ENCODE results near the gene FBXW9. TPM values are rescaled to one million over a fixed set of nuclear protein-coding genes. Genes with fewer than 3 reads are reported as not detected.

The FBXW9 gene
- total and polyA plus RNA-seq, 8 donors: 0.29 to 10.9 (median 4.0) TPM

DNA sequence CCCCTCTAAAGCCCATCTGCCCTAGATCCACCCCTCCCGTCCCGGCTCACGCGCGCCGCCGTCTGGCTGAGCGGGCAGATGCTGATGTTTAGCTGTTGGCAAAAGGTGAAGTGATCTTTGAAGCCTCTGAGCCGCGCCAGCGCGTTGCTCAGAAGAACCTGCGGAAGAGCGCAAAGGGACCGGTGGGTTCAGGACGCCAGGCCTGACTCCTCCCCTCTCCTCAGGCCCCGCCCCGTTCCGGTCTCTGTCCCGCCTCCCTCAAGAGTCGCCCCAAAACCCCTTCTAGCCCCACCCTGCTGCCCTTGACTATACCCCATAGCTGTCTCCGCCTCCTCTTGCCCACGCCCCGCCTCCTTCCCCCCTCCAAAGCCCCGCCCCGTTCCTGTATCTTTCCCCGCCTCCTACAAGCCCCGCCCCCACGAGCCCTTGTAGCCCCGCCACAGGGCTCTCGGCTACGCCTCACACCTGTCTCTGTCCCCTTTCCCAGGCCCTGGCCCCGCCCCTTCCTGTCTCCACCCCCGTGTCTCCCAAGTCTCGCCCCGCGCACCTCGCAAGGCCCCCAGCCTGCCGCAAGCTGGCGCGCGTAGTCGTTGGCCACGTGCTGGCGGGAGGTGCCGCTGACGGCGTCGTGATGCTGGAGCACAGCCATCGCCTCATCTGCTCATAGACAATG, 39.4 kb downstream of the FBXW9 start:
- intact Hi-C loops (cut with DNase I; ENCODE audit: low total_unique reads): no loop called here
- H3K4me1 ChIP-seq: no peaks in the 10 kb centered on the region
- TF ChIP-seq, protein P1, sequence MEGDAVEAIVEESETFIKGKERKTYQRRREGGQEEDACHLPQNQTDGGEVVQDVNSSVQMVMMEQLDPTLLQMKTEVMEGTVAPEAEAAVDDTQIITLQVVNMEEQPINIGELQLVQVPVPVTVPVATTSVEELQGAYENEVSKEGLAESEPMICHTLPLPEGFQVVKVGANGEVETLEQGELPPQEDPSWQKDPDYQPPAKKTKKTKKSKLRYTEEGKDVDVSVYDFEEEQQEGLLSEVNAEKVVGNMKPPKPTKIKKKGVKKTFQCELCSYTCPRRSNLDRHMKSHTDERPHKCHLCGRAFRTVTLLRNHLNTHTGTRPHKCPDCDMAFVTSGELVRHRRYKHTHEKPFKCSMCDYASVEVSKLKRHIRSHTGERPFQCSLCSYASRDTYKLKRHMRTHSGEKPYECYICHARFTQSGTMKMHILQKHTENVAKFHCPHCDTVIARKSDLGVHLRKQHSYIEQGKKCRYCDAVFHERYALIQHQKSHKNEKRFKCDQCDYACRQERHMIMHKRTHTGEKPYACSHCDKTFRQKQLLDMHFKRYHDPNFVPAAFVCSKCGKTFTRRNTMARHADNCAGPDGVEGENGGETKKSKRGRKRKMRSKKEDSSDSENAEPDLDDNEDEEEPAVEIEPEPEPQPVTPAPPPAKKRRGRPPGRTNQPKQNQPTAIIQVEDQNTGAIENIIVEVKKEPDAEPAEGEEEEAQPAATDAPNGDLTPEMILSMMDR (IDR thresholded peaks at IDR 0.05): no peak
- TF ChIP-seq EP300 (IDR thresholded peaks at IDR 0.05) (no peak), POLR2A (IDR thresholded peaks at IDR 0.05) (no peak), POLR2AphosphoS5 (IDR thresholded peaks at IDR 0.05) (no peak)
- H3K4me3 ChIP-seq: no peak overlapping the region
- WGBS, 5 donors: 70 to 76% (median 74%) methylated on average over 42 to 50 of the region's 50 CpGs
- peaks cover 39 to 92% (median 87%) of the 10 kb centered on the region in 4 donors for H3K36me3 ChIP-seq
- no peak overlapping the region for H3K27ac ChIP-seq
- no peak for DNase-seq
- no peaks in the 10 kb centered on the region for H3K9me3 ChIP-seq
- H3K27me3 ChIP-seq: no peaks in the 10 kb centered on the region

DNA sequence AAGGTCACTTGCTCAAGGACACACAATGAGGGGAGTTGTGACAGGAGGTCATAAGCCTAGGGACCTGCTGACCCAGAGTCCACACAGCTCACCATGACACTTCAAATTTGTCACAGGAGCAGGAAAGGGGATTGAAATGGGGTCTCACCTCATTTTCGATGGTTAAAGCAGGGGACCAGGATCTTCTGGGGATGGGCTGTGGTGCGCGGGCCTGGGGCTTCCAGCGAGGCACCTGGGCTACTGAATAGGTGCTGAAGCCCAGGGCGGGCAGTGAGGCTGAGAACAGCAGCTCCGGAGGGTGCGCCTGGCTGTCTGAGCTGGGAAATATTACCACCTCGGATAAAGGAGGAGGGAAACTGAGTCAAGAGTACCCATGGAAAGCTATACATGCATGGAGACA, 40.9 kb downstream of the FBXW9 start:
- TF ChIP-seq, protein P1 (IDR thresholded peaks at IDR 0.05): no peak
- no peak for TF ChIP-seq POLR2A (IDR thresholded peaks at IDR 0.05)
- TF ChIP-seq EP300 (IDR thresholded peaks at IDR 0.05): no peak
- TF ChIP-seq POLR2AphosphoS5 (IDR thresholded peaks at IDR 0.05): no peak
- Histone ChIP-seq H3K4me3 (no peak overlapping the region), H3K4me1 (no peaks in the 10 kb centered on the region), H3K27me3 (no peaks in the 10 kb centered on the region), H3K36me3 (peaks cover 25 to 88% (median 83%) of the 10 kb centered on the region in 4 donors), H3K27ac (no peak overlapping the region), H3K9me3 (no peaks in the 10 kb centered on the region)
- intact Hi-C loops (cut with DNase I; ENCODE audit: low total_unique reads): no loop called here
- DNase-seq: no peak
- 93 to 97% (median 97%) methylated on average over 8 of the region's 8 CpGs for WGBS, 5 donors

DNA sequence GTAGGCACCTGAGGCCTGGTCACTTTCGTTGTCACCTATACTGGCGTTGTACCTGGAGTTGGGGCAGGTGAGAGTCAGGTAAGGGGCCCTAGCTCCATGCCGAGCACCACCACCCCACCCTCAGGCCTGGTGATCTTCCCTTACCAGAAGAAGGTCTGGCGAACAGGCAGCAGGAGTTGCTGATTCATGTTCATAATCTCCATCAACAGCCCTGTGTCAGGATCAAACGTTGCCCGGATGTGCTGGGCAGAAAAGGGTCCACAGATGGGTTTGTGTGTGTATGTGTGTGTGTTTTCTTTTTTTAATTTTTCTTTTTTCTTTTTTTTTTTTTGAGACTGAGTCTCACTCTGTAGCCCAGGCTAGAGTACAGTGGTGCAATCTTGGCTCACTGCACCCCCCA, 44.2 kb downstream of the FBXW9 start:
- TF ChIP-seq, protein P1 (IDR thresholded peaks at IDR 0.05): no peak
- no peak for TF ChIP-seq POLR2A (IDR thresholded peaks at IDR 0.05)
- 88 to 96% (median 96%) methylated on average over 6 of the region's 6 CpGs for WGBS, 5 donors
- Histone ChIP-seq H3K4me1 (peaks cover 10 to 17% (median 15%) of the 10 kb centered on the region in 4 donors), H3K36me3 (peaks cover 15 to 57% (median 50%) of the 10 kb centered on the region in 4 donors), H3K27ac (no peak overlapping the region), H3K4me3 (no peak overlapping the region), H3K9me3 (no peaks in the 10 kb centered on the region), H3K27me3 (no peaks in the 10 kb centered on the region)
- intact Hi-C loops (cut with DNase I; ENCODE audit: low total_unique reads): no loop called here
- DNase-seq: no peak

DNA sequence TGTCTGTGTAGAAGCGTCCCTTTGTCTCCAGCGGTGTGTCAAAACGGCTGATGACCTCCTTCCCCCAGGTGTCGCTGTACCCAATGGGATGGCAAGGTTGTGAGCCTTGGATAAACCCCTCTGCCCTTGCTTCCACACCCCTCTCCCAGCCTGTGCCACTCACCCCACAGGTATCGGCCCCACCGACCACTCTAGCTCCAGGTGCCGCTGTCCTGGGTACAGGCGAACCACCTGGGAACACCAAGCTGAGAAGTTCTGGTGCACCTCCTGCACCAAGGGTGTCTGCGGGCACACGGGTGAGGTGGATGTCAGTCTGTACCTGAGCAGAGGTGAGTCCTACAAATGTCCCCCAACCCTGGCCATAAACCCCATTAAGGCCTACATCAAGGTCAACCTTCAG, 46.5 kb downstream of the FBXW9 start:
- Histone ChIP-seq H3K4me1 (peaks cover 10 to 19% (median 17%) of the 10 kb centered on the region in 4 donors), H3K9me3 (no peaks in the 10 kb centered on the region), H3K27ac (no peak overlapping the region), H3K27me3 (no peaks in the 10 kb centered on the region), H3K4me3 (no peak overlapping the region), H3K36me3 (peaks cover 0 to 39% (median 28%) of the 10 kb centered on the region in 4 donors)
- DNase-seq: no peak
- TF ChIP-seq POLR2A (IDR thresholded peaks at IDR 0.05) (no peak), EP300 (IDR thresholded peaks at IDR 0.05) (no peak), POLR2AphosphoS5 (IDR thresholded peaks at IDR 0.05) (no peak)
- TF ChIP-seq, protein P1 (IDR thresholded peaks at IDR 0.05): no peak
- WGBS, 5 donors: 93 to 98% (median 95%) methylated on average over 10 of the region's 10 CpGs
- intact Hi-C loops (cut with DNase I; ENCODE audit: low total_unique reads): no loop called here

Measured in stomach (tissue), 9 donors.